Mammary epithelial cell (primary cell): Measurements from ENCODE around the gene PON1.

Source experiments
- CTCF ChIP-seq, 2 donors: IDR thresholded peaks in 1 of 2; conservative IDR thresholded peaks in 1 of 2; 2 replicates each; pipeline ENCODE4 v1.5.1; 2011 to 2012; ENCODE audit warnings: inconsistent platforms in 2 of 2, low read length in 2 of 2, mild to moderate bottlenecking in 2 of 2, control low read depth in 1 of 2, low read depth in 1 of 2; ENCODE audit not compliant: insufficient read depth in 1 of 2; ENCODE audit errors: extremely low read depth in 1 of 2
- EZH2 ChIP-seq: IDR thresholded peaks from 2 replicates; pipeline ENCODE4 v1.6.1; 2012; ENCODE audit warnings: low read length, inconsistent platforms, borderline replicate concordance

- TF ChIP-seq CTCF (conservative IDR thresholded peaks at IDR 0.05 in 1 of 2, IDR thresholded peaks at IDR 0.05 in 1 of 2; ENCODE audit: extremely low read depth in 1 of 2, insufficient read depth in 1 of 2, low read depth in 1 of 2, low read length in 2 of 2) (no peak), EZH2 (no peak)
Observed at GRCh38 chr7:95311389-95311788, 12.9 kb downstream of the PON1 start.
